HepG2 (cell line): ENCODE results near the gene PPP1R13L. TPM values are rescaled to one million over a fixed set of nuclear protein-coding genes. Genes with fewer than 3 reads are reported as not detected.
A peak's percentile ranks its signal among the peaks of the same experiment; 100 is the strongest.

ENCODE experiments used
- ATAC-seq: fragments of 200-7000 bp; cut with Tn5 transposase; 3 replicates; pipeline ENCODE4 v1.9.1; 2020; ENCODE audit warnings: mild to moderate bottlenecking, moderate library complexity
- BruUV-seq: library from RNA; stranded (reverse); fragments of 400-500 nt; replicated peaks from 2 replicates; lab custom pipeline; 2021; lab: Mats Ljungman, UMichigan
- CTCF ChIA-PET: fragments of 300-600 bp; formaldehyde crosslinking; extraction: SDS; loops from one replicate; lab custom pipeline; 2021; ENCODE audit warnings: low total read pairs, inconsistent platforms, low intra/inter-chr PET ratio; lab: Yijun Ruan, JAX
- POLR2A ChIA-PET: fragments of 350-600 bp; sonication (Branson Sonifier 250); formaldehyde crosslinking; loops from one replicate; lab custom pipeline; 2020; ENCODE audit warnings: antibody characterized with exemption, inconsistent platforms; lab: Yijun Ruan, JAX
- DNase-seq: peaks from one replicate; pipeline ENCODE4 v3.0.0-alpha.2; 2015; ENCODE audit warnings: low spot score
- FAIRE-seq: peaks from 3 replicates; lab custom pipeline; 2011; peaks lifted over from hg19 to GRCh38; lab: Jason Lieb, UNC
- H2AFZ ChIP-seq: one replicate; pipeline ENCODE4 v1.6.1; 2011; ENCODE audit warnings: low read length, inconsistent platforms
- H3K27ac ChIP-seq: fragments of 300-600 bp; 3 replicates; pipeline ENCODE4 v1.8.0; 2011; ENCODE audit warnings: mixed run types, mild to moderate bottlenecking, mixed read lengths, low read length, inconsistent platforms; ENCODE audit not compliant: insufficient read depth; ENCODE audit errors: extremely low read length
- H3K27me3 ChIP-seq, 2 experiments: fragments of 200-600 bp in 1 of 2; 2 replicates in 1 of 2; 3 replicates in 1 of 2; pipeline versions ENCODE4 v1.6.0 to v1.8.0; 2011; ENCODE audit warnings: low read length in 2 of 2, mild to moderate bottlenecking in 2 of 2, moderate library complexity in 2 of 2, inconsistent platforms in 1 of 2; ENCODE audit not compliant: insufficient read depth in 2 of 2, control insufficient read depth in 1 of 2
- H3K36me3 ChIP-seq, 2 experiments: fragments of 200-600 bp in 1 of 2; replicated peaks in 1 of 2; 2 replicates in 1 of 2; 3 replicates in 1 of 2; pipeline versions ENCODE4 v1.5.1 to v1.8.0; 2011; ENCODE audit warnings: low read length in 2 of 2, inconsistent platforms in 1 of 2; ENCODE audit not compliant: insufficient read depth in 2 of 2, control insufficient read depth in 1 of 2
- H3K4me1 ChIP-seq: 2 replicates; pipeline ENCODE4 v1.5.1; 2012; ENCODE audit warnings: low read length, inconsistent platforms; ENCODE audit not compliant: insufficient read depth
- H3K4me2 ChIP-seq: 2 replicates; pipeline ENCODE4 v1.6.0; 2011; ENCODE audit warnings: low read depth, low read length, inconsistent platforms
- H3K4me3 ChIP-seq, 3 experiments: fragments of 200-600 bp in 1 of 3; sonication (generic), shearing (Covaris generic) in 1 of 3; replicated peaks in 1 of 3; 2 replicates each; pipeline ENCODE4 v1.5.1; 2011 to 2016; ENCODE audit warnings: low read length in 3 of 3, inconsistent platforms in 2 of 3, low read depth in 2 of 3, mild to moderate bottlenecking in 2 of 3, control low read depth in 1 of 3, mixed read lengths in 1 of 3; ENCODE audit not compliant: insufficient read depth in 1 of 3
- H3K79me2 ChIP-seq: one replicate; pipeline ENCODE4 v1.6.1; 2011; ENCODE audit warnings: low read length, inconsistent platforms; ENCODE audit not compliant: insufficient read depth
- H3K9ac ChIP-seq: 2 replicates; pipeline ENCODE4 v1.6.0; 2011; ENCODE audit warnings: mild to moderate bottlenecking, low read depth, low read length, inconsistent platforms; ENCODE audit not compliant: insufficient read depth
- H3K9me3 ChIP-seq: 2 replicates; pipeline ENCODE4 v1.5.1; 2012; ENCODE audit warnings: mild to moderate bottlenecking, low read length
- H4K20me1 ChIP-seq: 2 replicates; pipeline ENCODE4 v1.6.0; 2011; ENCODE audit warnings: inconsistent platforms, mild to moderate bottlenecking, low read length, moderate library complexity; ENCODE audit not compliant: insufficient read depth
- ARID4A ChIP-seq: sonication (generic); formaldehyde crosslinking; IDR thresholded peaks from 2 replicates; pipeline ENCODE4 v1.5.0; 2020; ENCODE audit warnings: mild to moderate bottlenecking, missing genetic modification reagents, borderline replicate concordance
- CCDC6 ChIP-seq: sonication (generic); formaldehyde crosslinking; IDR thresholded peaks from 2 replicates; pipeline ENCODE4 v1.8.1; 2022; ENCODE audit warnings: mild to moderate bottlenecking, missing genetic modification reagents, moderate library complexity
- LCORL ChIP-seq, 2 experiments: fragments of 450-650 bp in 1 of 2; sonication (generic) in 1 of 2; formaldehyde crosslinking in 1 of 2; IDR thresholded peaks; 2 replicates each; pipeline versions ENCODE4 v1.5.0 to v1.6.1; 2017 to 2020; ENCODE audit warnings: antibody characterized with exemption in 1 of 2, missing genetic modification reagents in 1 of 2
- PCBP2 ChIP-seq: fragments of 200-400 bp; formaldehyde crosslinking; optimal IDR thresholded peaks from 2 replicates; pipeline ENCODE3; 2018; ENCODE audit warnings: low read length, low read depth; ENCODE audit not compliant: poor library complexity, severe bottlenecking
- POLR2G ChIP-seq: fragments of 200-400 bp; formaldehyde crosslinking; IDR thresholded peaks from 2 replicates; pipeline ENCODE4 v1.6.1; 2018; ENCODE audit warnings: mild to moderate bottlenecking, low read depth, low read length, moderate library complexity
- ZNF235 ChIP-seq: sonication (generic); formaldehyde crosslinking; IDR thresholded peaks from 2 replicates; pipeline ENCODE4 v1.8.1; 2023; ENCODE audit warnings: mild to moderate bottlenecking, missing genetic modification reagents, borderline replicate concordance
- ZNF34 ChIP-seq: sonication (generic); formaldehyde crosslinking; IDR thresholded peaks from 2 replicates; pipeline ENCODE4 v1.4.0; 2020; ENCODE audit warnings: mild to moderate bottlenecking, missing genetic modification reagents, borderline replicate concordance
- ZNF891 ChIP-seq: sonication (generic); formaldehyde crosslinking; IDR thresholded peaks from 2 replicates; pipeline ENCODE4 v1.5.0; 2020; ENCODE audit warnings: mild to moderate bottlenecking, missing genetic modification reagents
- WGBS: methylation state at CpG from one replicate; pipeline ENCODE4 v1.1.6; 2017; ENCODE audit warnings: low lambda C conversion rate; 5-methylcytosine and 5-hydroxymethylcytosine counted together
- in situ Hi-C: cut with HindIII; loops from 2 replicates; pipeline ENCODE4 v1.10.0; 2017; ENCODE audit warnings: low pct_unique_long_range_greater_than_20kb; ENCODE audit not compliant: extremely low pct_ligation_motif_present
- intact Hi-C: fragments of 100-400 bp; cut with micrococcal nuclease; formaldehyde crosslinking; loops from one replicate; pipeline ENCODE4 v1.10.0; 2022; ENCODE audit not compliant: unreplicated experiment
- polyA plus RNA-seq, 8 experiments: library from polyadenylated mRNA; depleted of rRNA in 3 of 8; stranded (reverse) in 7 of 8; unstranded in 1 of 8; fragments of >200 nt; fragmentation: Illumina TruSeq in 4 of 8; extraction: Trizol in 4 of 8; gene quantifications; 2 replicates each; pipeline versions ENCODE4 v1.2.1 to v1.2.3, GENCODE V29; 2011 to 2016; ENCODE audit warnings: low read depth in 4 of 8, missing spikeins in 1 of 8, mixed read lengths in 1 of 8; ENCODE audit not compliant: insufficient read depth in 1 of 8
- total RNA-seq, 5 experiments: library from RNA; depleted of rRNA; stranded (reverse); fragments of >200 nt; fragmentation: Illumina TruSeq; extraction: Trizol; gene quantifications; 2 replicates each; pipeline ENCODE4 v1.2.3, GENCODE V29; 2016; ENCODE audit warnings: low read depth in 1 of 5

PPP1R13L gene
- total and polyA plus RNA-seq, 2 of the 13 experiments (the other 11 are each of a cell fraction or from before 2014, with no cell fraction given), result 1.3 to 6.6 TPM

DNA sequence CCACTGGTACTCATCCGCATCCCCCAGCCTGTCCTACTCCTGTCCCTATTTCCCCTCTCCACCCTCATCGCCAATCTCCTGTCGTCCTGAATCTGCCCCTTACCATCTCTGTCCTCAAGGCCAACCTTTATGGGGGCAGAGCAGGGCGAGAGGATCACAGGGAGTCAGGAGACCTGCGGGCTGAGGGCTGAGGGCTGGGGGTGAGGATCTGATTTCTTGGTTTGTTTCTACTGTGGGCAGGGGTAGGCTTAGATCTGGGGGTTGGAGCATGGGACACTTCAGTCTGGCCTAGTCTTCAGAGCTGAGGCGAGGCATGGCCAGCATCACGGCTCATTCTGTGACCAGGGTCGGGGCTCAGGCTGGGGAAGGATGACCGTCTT, 35.4 kb upstream of the PPP1R13L start:
- CTCF ChIA-PET, result interaction anchor here (1.3 to 4.4 kb wide), 5 partner anchors 12 to 45 kb away, joined by 5 to 117 read pairs (median 7); no protein-coding TSS in a partner anchor
- Histone ChIP-seq H2AFZ (no peak overlapping the region), H3K79me2 (no peaks in the 10 kb centered on the region), H3K36me3 (no peaks in the 10 kb centered on the region), H3K27ac (no peak overlapping the region), H3K9ac (peak overlapping the region; percentile 77), H3K4me1 (peaks cover 58% of the 10 kb centered on the region), H3K9me3 (no peaks in the 10 kb centered on the region), H3K27me3 (no peaks in the 10 kb centered on the region), H3K4me2 (peak overlapping the region; percentile 96), H3K4me3 (peak overlapping the region; percentile 68 to 84 (median 77)), H4K20me1 (no peaks in the 10 kb centered on the region)
- in situ Hi-C loops, result loop anchor here (5.0 kb wide), 1 partner anchor 37 kb away; no protein-coding TSS in a partner anchor
- POLR2A ChIA-PET, result interaction anchor here (1.1 to 2.9 kb wide), 6 partner anchors 9 to 45 kb away, joined by 5 to 40 read pairs (median 10); partner anchors contain the start of gene FOSB
- ATAC-seq (peak; percentile 2; the same call in 2 of the 3 replicates), DNase-seq (no peak), FAIRE-seq (no peak)
- 1% methylated on average over 7 of the region's 9 CpGs for WGBS
- intact Hi-C loops, result no loop called here
- BruUV-seq, result no TSS peak
- TF ChIP-seq ZNF235 (CRISPR knock-in tag) (no peak), ZNF891 (CRISPR knock-in tag) (0 out of 2 replicates have a peak, but pooled peaks have one; percentile 15), LCORL (IDR thresholded peaks at IDR 0.05) (no peak), LCORL (CRISPR knock-in tag; IDR thresholded peaks at IDR 0.05) (0 out of 2 replicates have a peak, but pooled peaks have one; percentile 1), ZNF34 (CRISPR knock-in tag) (no peak), PCBP2 (peak; percentile 48), CCDC6 (CRISPR knock-in tag) (peak; percentile 6; the same call in 1 of the 2 replicates), POLR2G (no peak), ARID4A (peak; percentile 9; the same call in 1 of the 2 replicates)
